ENCODE data around the gene GPRC5D.

DNA sequence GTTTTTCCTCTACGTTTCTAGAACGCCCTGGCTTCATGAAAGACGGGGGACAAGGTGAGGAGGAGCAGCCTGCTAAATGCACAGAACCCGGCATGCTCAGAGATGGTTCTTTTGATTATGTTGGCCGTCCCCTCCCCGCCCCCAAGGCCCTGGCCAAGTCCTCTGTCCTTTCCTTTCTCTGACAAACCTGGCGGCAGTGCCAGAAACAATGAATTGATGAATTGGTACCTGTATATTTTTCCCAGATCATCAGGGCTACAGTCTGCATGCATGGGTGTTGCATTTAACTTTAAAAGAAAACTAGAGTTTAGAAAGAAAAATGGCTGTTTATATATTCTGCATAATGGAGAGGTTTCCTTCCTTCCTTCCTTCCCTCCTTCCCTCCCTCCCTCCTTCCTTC lies 29.0 kb downstream of the GPRC5D start:
- TF ChIP-seq GATA2 (IDR thresholded peaks at IDR 0.05; ENCODE audit: low read depth, low read length) (no peak), GATA3 (IDR thresholded peaks at IDR 0.05; ENCODE audit: low read depth, low read length) (no peak)

Measured in SH-SY5Y (cell line).